SK-N-SH treated with all-trans-retinoic acid at 6 μM for 48 hours (cell line): ENCODE results near the gene PIK3CA.
A peak's percentile ranks its signal among the peaks of the same experiment; 100 is the strongest.

ENCODE experiments used
- ATAC-seq: fragments of 200-7000 bp; cut with Tn5 transposase; 3 replicates; pipeline ENCODE4 v1.9.1; 2020; ENCODE audit warnings: mild to moderate bottlenecking, moderate library complexity
- ARNTL ChIP-seq: fragments of 450-650 bp; formaldehyde crosslinking; IDR thresholded peaks from 2 replicates; pipeline ENCODE4 v1.5.0; 2020; ENCODE audit warnings: low read depth, mild to moderate bottlenecking, moderate library complexity, borderline replicate concordance
- BACH2 ChIP-seq: fragments of 250-450 bp; sonication (Bioruptor Pico); IDR thresholded peaks from 2 replicates; pipeline ENCODE4 v1.9.0; 2021; ENCODE audit warnings: mild to moderate bottlenecking, borderline replicate concordance
- CREB5 ChIP-seq: fragments of 250-450 bp; sonication (Bioruptor Pico); IDR thresholded peaks from 2 replicates; pipeline ENCODE4 v1.5.1; 2020; ENCODE audit warnings: low read depth, mild to moderate bottlenecking, moderate library complexity
- CSDC2 ChIP-seq: fragments of 250-450 bp; sonication (Bioruptor Pico); IDR thresholded peaks from 2 replicates; pipeline ENCODE4 v1.5.0; 2020; ENCODE audit warnings: mild to moderate bottlenecking, moderate library complexity
- ESRRG ChIP-seq: fragments of 250-450 bp; sonication (Bioruptor Pico); IDR thresholded peaks from 2 replicates; pipeline ENCODE4 v1.6.1; 2021; ENCODE audit warnings: mild to moderate bottlenecking
- GLIS3 ChIP-seq: fragments of 250-450 bp; sonication (Bioruptor Pico); IDR thresholded peaks from 2 replicates; pipeline ENCODE4 v1.5.0; 2020; ENCODE audit warnings: mild to moderate bottlenecking, moderate library complexity
- ISL1 ChIP-seq: fragments of 250-450 bp; sonication (Bioruptor Pico); IDR thresholded peaks from 2 replicates; pipeline ENCODE4 v2.1.2; 2022; ENCODE audit warnings: mild to moderate bottlenecking, moderate library complexity
- OSR1 ChIP-seq: fragments of 250-450 bp; sonication (Bioruptor Pico); IDR thresholded peaks from 2 replicates; pipeline ENCODE4 v1.8.0; 2022; ENCODE audit warnings: moderate library complexity, mild to moderate bottlenecking, inconsistent platforms
- PPARA ChIP-seq: fragments of 250-450 bp; sonication (Bioruptor Pico); IDR thresholded peaks from 2 replicates; pipeline ENCODE4 v1.5.0; 2020; ENCODE audit warnings: mild to moderate bottlenecking, borderline replicate concordance
- RARB ChIP-seq: fragments of 250-450 bp; sonication (Bioruptor Pico); IDR thresholded peaks from 2 replicates; pipeline ENCODE4 v1.8.0; 2021; ENCODE audit warnings: mild to moderate bottlenecking, moderate library complexity
- SNAI2 ChIP-seq: fragments of 250-450 bp; sonication (Bioruptor Pico); IDR thresholded peaks from 2 replicates; pipeline ENCODE4 v1.5.0; 2020; ENCODE audit warnings: mild to moderate bottlenecking, moderate library complexity
- TCF4 ChIP-seq: fragments of 250-450 bp; sonication (Bioruptor Pico); IDR thresholded peaks from 2 replicates; pipeline ENCODE4 v1.8.0; 2021; ENCODE audit warnings: mild to moderate bottlenecking, moderate library complexity, borderline replicate concordance
- TOX ChIP-seq: fragments of 250-450 bp; sonication (Bioruptor Pico); IDR thresholded peaks from 2 replicates; pipeline ENCODE4 v1.8.0; 2021; ENCODE audit warnings: mild to moderate bottlenecking, moderate library complexity, borderline replicate concordance
- ZC3H10 ChIP-seq: fragments of 250-450 bp; sonication (Bioruptor Pico); IDR thresholded peaks from 2 replicates; pipeline ENCODE4 v1.5.1; 2021; ENCODE audit warnings: mild to moderate bottlenecking, moderate library complexity
- ZFP3 ChIP-seq: fragments of 250-450 bp; sonication (Bioruptor Pico); IDR thresholded peaks from 2 replicates; pipeline ENCODE4 v1.5.0; 2020; ENCODE audit warnings: mild to moderate bottlenecking, moderate library complexity
- ZFP30 ChIP-seq: fragments of 450-650 bp; formaldehyde crosslinking; IDR thresholded peaks from 2 replicates; pipeline ENCODE4 v1.5.0; 2022; ENCODE audit warnings: mild to moderate bottlenecking, moderate library complexity
- ZNF565 ChIP-seq: fragments of 450-650 bp; formaldehyde crosslinking; conservative IDR thresholded peaks from 2 replicates; pipeline ENCODE4 v1.5.0; 2020; ENCODE audit warnings: low read depth, mild to moderate bottlenecking, moderate library complexity
- ZNF70 ChIP-seq: fragments of 450-650 bp; formaldehyde crosslinking; IDR thresholded peaks from 2 replicates; pipeline ENCODE4 v1.5.0; 2020; ENCODE audit warnings: mild to moderate bottlenecking, moderate library complexity
- ZNF8 ChIP-seq: fragments of 450-650 bp; formaldehyde crosslinking; IDR thresholded peaks from 2 replicates; pipeline ENCODE4 v1.5.0; 2020; ENCODE audit warnings: mild to moderate bottlenecking, moderate library complexity
- TF ChIP-seq, protein P1 (sequence below): fragments of 250-450 bp; sonication (Bioruptor Pico); IDR thresholded peaks from 2 replicates; pipeline ENCODE4 v1.5.0; 2020; ENCODE audit warnings: mild to moderate bottlenecking, moderate library complexity
- TF ChIP-seq, protein P2 (sequence below): fragments of 250-450 bp; sonication (Bioruptor Pico); IDR thresholded peaks from 2 replicates; pipeline ENCODE4 v1.8.0; 2020; ENCODE audit warnings: mild to moderate bottlenecking, moderate library complexity, borderline replicate concordance
- TF ChIP-seq, protein P3 (sequence below): fragments of 250-450 bp; sonication (Bioruptor Pico); IDR thresholded peaks from 2 replicates; pipeline ENCODE4 v1.8.0; 2021; ENCODE audit warnings: low read depth, mild to moderate bottlenecking, moderate library complexity, borderline replicate concordance
- TF ChIP-seq, protein P4 (sequence below): fragments of 250-450 bp; sonication (Bioruptor Pico); IDR thresholded peaks from 2 replicates; pipeline ENCODE4 v1.5.1; 2021; ENCODE audit warnings: mild to moderate bottlenecking, moderate library complexity

The PIK3CA gene

DNA sequence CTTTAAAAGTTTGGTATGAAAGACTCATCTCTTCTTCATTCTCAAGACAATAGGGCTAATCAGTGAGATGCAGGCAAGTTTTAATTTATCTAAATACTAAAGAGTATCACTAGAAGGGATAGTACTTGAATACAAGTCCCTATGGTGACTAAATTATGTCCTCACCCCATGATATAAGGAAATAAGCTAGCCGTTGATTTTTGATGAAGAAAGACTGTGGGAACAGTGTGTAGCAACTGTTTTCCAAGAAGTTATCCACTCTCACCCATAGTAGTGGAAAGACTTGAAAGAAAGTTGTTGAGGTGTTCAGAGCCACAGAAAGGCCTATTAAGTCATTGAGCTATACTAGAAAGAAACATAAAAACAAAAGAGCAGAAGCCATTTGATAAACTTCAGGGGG lies 36.7 kb downstream of the PIK3CA start:
- no peak for TF ChIP-seq TOX (CRISPR knock-in tag)
- TF ChIP-seq OSR1 (CRISPR knock-in tag), result no peak
- TF ChIP-seq PPARA (CRISPR knock-in tag), result no peak
- TF ChIP-seq GLIS3 (CRISPR knock-in tag), result no peak
- no peak for TF ChIP-seq ZFP3
- no peak for ATAC-seq

DNA sequence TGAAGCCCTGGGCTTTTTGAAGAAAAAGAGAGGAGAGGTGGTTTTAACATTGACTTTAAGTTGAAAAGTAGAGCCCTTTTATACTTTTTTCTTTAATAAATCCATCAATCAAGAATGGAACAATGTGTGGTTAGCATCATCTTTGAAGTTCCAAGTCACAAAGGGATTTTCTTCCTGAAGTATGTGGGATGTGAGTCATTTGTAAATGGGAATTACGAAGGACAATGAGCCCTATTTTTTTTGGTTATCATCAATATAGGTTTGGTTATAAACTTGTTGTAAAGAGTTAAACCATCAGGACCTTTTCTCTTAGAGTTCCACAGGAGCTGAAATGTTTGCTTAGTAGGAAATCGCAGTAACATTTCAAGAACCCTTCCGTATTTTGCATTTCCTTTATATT lies 38.3 kb downstream of the PIK3CA start:
- TF ChIP-seq BACH2 (no peak), GLIS3 (CRISPR knock-in tag) (no peak), RARB (no peak), ZC3H10 (CRISPR knock-in tag) (no peak), ZNF70 (CRISPR knock-in tag) (no peak), SNAI2 (no peak), PPARA (CRISPR knock-in tag) (no peak), CREB5 (no peak), ZNF565 (no peak), ZFP30 (CRISPR knock-in tag) (no peak), CSDC2 (CRISPR knock-in tag) (no peak), ZNF8 (CRISPR knock-in tag) (no peak), ESRRG (no peak), ISL1 (no peak), ZFP3 (no peak)
- TF ChIP-seq, protein P1, sequence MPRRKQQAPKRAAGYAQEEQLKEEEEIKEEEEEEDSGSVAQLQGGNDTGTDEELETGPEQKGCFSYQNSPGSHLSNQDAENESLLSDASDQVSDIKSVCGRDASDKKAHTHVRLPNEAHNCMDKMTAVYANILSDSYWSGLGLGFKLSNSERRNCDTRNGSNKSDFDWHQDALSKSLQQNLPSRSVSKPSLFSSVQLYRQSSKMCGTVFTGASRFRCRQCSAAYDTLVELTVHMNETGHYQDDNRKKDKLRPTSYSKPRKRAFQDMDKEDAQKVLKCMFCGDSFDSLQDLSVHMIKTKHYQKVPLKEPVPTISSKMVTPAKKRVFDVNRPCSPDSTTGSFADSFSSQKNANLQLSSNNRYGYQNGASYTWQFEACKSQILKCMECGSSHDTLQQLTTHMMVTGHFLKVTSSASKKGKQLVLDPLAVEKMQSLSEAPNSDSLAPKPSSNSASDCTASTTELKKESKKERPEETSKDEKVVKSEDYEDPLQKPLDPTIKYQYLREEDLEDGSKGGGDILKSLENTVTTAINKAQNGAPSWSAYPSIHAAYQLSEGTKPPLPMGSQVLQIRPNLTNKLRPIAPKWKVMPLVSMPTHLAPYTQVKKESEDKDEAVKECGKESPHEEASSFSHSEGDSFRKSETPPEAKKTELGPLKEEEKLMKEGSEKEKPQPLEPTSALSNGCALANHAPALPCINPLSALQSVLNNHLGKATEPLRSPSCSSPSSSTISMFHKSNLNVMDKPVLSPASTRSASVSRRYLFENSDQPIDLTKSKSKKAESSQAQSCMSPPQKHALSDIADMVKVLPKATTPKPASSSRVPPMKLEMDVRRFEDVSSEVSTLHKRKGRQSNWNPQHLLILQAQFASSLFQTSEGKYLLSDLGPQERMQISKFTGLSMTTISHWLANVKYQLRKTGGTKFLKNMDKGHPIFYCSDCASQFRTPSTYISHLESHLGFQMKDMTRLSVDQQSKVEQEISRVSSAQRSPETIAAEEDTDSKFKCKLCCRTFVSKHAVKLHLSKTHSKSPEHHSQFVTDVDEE (CRISPR knock-in tag), result no peak
- TF ChIP-seq, protein P2, sequence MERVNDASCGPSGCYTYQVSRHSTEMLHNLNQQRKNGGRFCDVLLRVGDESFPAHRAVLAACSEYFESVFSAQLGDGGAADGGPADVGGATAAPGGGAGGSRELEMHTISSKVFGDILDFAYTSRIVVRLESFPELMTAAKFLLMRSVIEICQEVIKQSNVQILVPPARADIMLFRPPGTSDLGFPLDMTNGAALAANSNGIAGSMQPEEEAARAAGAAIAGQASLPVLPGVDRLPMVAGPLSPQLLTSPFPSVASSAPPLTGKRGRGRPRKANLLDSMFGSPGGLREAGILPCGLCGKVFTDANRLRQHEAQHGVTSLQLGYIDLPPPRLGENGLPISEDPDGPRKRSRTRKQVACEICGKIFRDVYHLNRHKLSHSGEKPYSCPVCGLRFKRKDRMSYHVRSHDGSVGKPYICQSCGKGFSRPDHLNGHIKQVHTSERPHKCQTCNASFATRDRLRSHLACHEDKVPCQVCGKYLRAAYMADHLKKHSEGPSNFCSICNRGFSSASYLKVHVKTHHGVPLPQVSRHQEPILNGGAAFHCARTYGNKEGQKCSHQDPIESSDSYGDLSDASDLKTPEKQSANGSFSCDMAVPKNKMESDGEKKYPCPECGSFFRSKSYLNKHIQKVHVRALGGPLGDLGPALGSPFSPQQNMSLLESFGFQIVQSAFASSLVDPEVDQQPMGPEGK (CRISPR knock-in tag), result no peak
- TF ChIP-seq, all 23 proteins: peak for 0
- no peak for ATAC-seq

DNA sequence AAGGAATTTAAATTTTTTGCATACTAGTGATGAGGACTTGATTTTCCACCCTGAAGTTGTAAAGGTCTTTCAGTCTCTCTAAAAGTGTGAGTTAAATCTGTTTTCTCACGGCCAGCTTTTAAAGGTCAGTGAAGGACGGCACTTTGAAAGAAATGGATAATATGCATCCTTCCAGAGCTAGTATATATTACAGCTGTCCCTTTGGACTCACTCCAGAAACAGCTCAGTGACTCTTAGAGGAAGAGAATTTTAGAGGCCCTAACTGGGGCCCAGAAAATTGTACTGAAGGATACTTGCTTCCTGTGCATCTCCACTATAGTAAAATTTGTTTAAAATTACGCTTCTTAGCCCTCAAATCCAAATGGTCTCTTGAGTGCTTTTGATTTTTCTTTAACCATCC lies 41.6 kb downstream of the PIK3CA start:
- TF ChIP-seq, protein P3, sequence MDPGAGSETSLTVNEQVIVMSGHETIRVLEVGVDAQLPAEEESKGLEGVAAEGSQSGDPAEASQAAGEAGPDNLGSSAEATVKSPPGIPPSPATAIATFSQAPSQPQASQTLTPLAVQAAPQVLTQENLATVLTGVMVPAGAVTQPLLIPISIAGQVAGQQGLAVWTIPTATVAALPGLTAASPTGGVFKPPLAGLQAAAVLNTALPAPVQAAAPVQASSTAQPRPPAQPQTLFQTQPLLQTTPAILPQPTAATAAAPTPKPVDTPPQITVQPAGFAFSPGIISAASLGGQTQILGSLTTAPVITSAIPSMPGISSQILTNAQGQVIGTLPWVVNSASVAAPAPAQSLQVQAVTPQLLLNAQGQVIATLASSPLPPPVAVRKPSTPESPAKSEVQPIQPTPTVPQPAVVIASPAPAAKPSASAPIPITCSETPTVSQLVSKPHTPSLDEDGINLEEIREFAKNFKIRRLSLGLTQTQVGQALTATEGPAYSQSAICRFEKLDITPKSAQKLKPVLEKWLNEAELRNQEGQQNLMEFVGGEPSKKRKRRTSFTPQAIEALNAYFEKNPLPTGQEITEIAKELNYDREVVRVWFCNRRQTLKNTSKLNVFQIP, result no peak
- TF ChIP-seq TOX (CRISPR knock-in tag), result no peak
- TF ChIP-seq, protein P2 (CRISPR knock-in tag), result no peak
- TF ChIP-seq GLIS3 (CRISPR knock-in tag), result no peak
- TF ChIP-seq TCF4 (CRISPR knock-in tag), result no peak
- no peak for TF ChIP-seq ZNF8 (CRISPR knock-in tag)
- TF ChIP-seq ZFP30 (CRISPR knock-in tag), result no peak
- no peak for TF ChIP-seq ARNTL (CRISPR knock-in tag)
- TF ChIP-seq CREB5, result no peak
- no peak for TF ChIP-seq BACH2
- TF ChIP-seq OSR1 (CRISPR knock-in tag), result no peak
- no peak for TF ChIP-seq RARB
- TF ChIP-seq ZFP3, result no peak
- no peak for TF ChIP-seq SNAI2
- TF ChIP-seq, protein P4, sequence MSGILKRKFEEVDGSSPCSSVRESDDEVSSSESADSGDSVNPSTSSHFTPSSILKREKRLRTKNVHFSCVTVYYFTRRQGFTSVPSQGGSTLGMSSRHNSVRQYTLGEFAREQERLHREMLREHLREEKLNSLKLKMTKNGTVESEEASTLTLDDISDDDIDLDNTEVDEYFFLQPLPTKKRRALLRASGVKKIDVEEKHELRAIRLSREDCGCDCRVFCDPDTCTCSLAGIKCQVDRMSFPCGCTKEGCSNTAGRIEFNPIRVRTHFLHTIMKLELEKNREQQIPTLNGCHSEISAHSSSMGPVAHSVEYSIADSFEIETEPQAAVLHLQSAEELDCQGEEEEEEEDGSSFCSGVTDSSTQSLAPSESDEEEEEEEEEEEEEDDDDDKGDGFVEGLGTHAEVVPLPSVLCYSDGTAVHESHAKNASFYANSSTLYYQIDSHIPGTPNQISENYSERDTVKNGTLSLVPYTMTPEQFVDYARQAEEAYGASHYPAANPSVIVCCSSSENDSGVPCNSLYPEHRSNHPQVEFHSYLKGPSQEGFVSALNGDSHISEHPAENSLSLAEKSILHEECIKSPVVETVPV (CRISPR knock-in tag), result no peak

More for the DNA sequence above, 41.6 kb downstream of the PIK3CA start:
- peak; percentile 85 for ATAC-seq
